Activated naive CD8-positive, alpha-beta T cell treated with anti-CD3 and anti-CD28 coated beads, Interleukin-2, amount 50 U/mL, for 24 hours (primary cell): ENCODE results near the gene CDK5RAP2.
"Not testable (repeated sequence)": the region's sequence is repeated elsewhere in the genome, so short reads cannot be mapped to it uniquely, and the experiment has no call there.

ENCODE experiments used
- ATAC-seq: fragments of 150-1000 bp; cut with Tn5 transposase; one replicate; pipeline ENCODE4 v1.10.0; 2021
- DNase-seq: peaks from one replicate; pipeline ENCODE4 v3.0.0; 2021
- H3K27ac Mint-ChIP-seq: one replicate; pipeline ENCODE4 v1.8.0; 2021; ENCODE audit warnings: mild to moderate bottlenecking, mixed read lengths
- H3K27me3 Mint-ChIP-seq: one replicate; pipeline ENCODE4 v1.8.0; 2021; ENCODE audit warnings: mixed read lengths
- H3K36me3 Mint-ChIP-seq: one replicate; pipeline ENCODE4 v1.8.0; 2021; ENCODE audit warnings: low read depth, mixed read lengths
- H3K4me1 Mint-ChIP-seq: one replicate; pipeline ENCODE4 v1.8.0; 2021; ENCODE audit warnings: mixed read lengths
- H3K4me3 Mint-ChIP-seq: one replicate; pipeline ENCODE4 v1.8.0; 2021; ENCODE audit warnings: mild to moderate bottlenecking, moderate library complexity, mixed read lengths
- H3K9me3 Mint-ChIP-seq: one replicate; pipeline ENCODE4 v1.8.0; 2021; ENCODE audit warnings: mixed read lengths

The CDK5RAP2 gene

GRCh38 chr9:120464887-120465421, 115.0 kb downstream of the CDK5RAP2 start:
- no peak for DNase-seq
- peaks cover 47% of the 10 kb centered on the region for H3K36me3 Mint-ChIP-seq
- no peak overlapping the region for H3K27ac Mint-ChIP-seq
- ATAC-seq = no peak
- no peaks in the 10 kb centered on the region for H3K27me3 Mint-ChIP-seq
- H3K4me3 Mint-ChIP-seq = no peak overlapping the region
- no peaks in the 10 kb centered on the region for H3K9me3 Mint-ChIP-seq
- H3K4me1 Mint-ChIP-seq = no peaks in the 10 kb centered on the region

- H3K27ac Mint-ChIP-seq = no peak overlapping the region
- ATAC-seq (no peak), DNase-seq (no peak)
- H3K9me3 Mint-ChIP-seq = no peaks in the 10 kb centered on the region
- no peaks in the 10 kb centered on the region for H3K27me3 Mint-ChIP-seq
- H3K4me3 Mint-ChIP-seq = no peak overlapping the region
- peaks cover 48% of the 10 kb centered on the region for H3K36me3 Mint-ChIP-seq
- no peaks in the 10 kb centered on the region for H3K4me1 Mint-ChIP-seq
These were observed 115.6 kb downstream of the CDK5RAP2 start for GRCh38 chr9:120464176-120464886.

- DNase-seq (no peak), ATAC-seq (no peak)
- Mint-ChIP-seq H3K4me3 (no peak overlapping the region), H3K27ac (no peak overlapping the region), H3K27me3 (no peaks in the 10 kb centered on the region), H3K4me1 (no peaks in the 10 kb centered on the region), H3K36me3 (peaks cover 53% of the 10 kb centered on the region), H3K9me3 (no peaks in the 10 kb centered on the region)
These were observed 116.2 kb downstream of the CDK5RAP2 start for GRCh38 chr9:120463765-120464164.

- not testable (repeated sequence) for H3K4me1 Mint-ChIP-seq, ATAC-seq, H3K4me3 Mint-ChIP-seq, H3K9me3 Mint-ChIP-seq, DNase-seq, H3K27me3 Mint-ChIP-seq, H3K27ac Mint-ChIP-seq
- peaks cover 64% of the 10 kb centered on the region for H3K36me3 Mint-ChIP-seq
These were observed 118.3 kb downstream of the CDK5RAP2 start for GRCh38 chr9:120461677-120462076.

GRCh38 chr9:120456218-120456617, 123.7 kb downstream of the CDK5RAP2 start:
- no peak overlapping the region for H3K27ac Mint-ChIP-seq
- no peaks in the 10 kb centered on the region for H3K27me3 Mint-ChIP-seq
- DNase-seq (no peak), ATAC-seq (no peak)
- peaks cover 63% of the 10 kb centered on the region for H3K36me3 Mint-ChIP-seq
- H3K4me3 Mint-ChIP-seq = no peak overlapping the region
- no peaks in the 10 kb centered on the region for H3K9me3 Mint-ChIP-seq
- no peaks in the 10 kb centered on the region for H3K4me1 Mint-ChIP-seq

- H3K9me3 Mint-ChIP-seq = no peaks in the 10 kb centered on the region
- H3K4me3 Mint-ChIP-seq = no peak overlapping the region
- peaks cover 11% of the 10 kb centered on the region for H3K4me1 Mint-ChIP-seq
- no peaks in the 10 kb centered on the region for H3K27me3 Mint-ChIP-seq
- ATAC-seq (no peak), DNase-seq (no peak)
- no peak overlapping the region for H3K27ac Mint-ChIP-seq
- peaks cover 67% of the 10 kb centered on the region for H3K36me3 Mint-ChIP-seq
These were observed 125.5 kb downstream of the CDK5RAP2 start for GRCh38 chr9:120454467-120454866.

GRCh38 chr9:120453792-120454191, 126.2 kb downstream of the CDK5RAP2 start:
- ATAC-seq (no peak), DNase-seq (no peak)
- no peaks in the 10 kb centered on the region for H3K27me3 Mint-ChIP-seq
- H3K4me1 Mint-ChIP-seq = peaks cover 11% of the 10 kb centered on the region
- H3K27ac Mint-ChIP-seq = no peak overlapping the region
- no peak overlapping the region for H3K4me3 Mint-ChIP-seq
- H3K9me3 Mint-ChIP-seq = no peaks in the 10 kb centered on the region
- peaks cover 68% of the 10 kb centered on the region for H3K36me3 Mint-ChIP-seq

GRCh38 chr9:120452631-120453030, 127.3 kb downstream of the CDK5RAP2 start:
- peaks cover 15% of the 10 kb centered on the region for H3K4me1 Mint-ChIP-seq
- ATAC-seq (no peak), DNase-seq (no peak)
- no peaks in the 10 kb centered on the region for H3K27me3 Mint-ChIP-seq
- H3K27ac Mint-ChIP-seq = no peak overlapping the region
- H3K4me3 Mint-ChIP-seq = no peak overlapping the region
- peaks cover 66% of the 10 kb centered on the region for H3K36me3 Mint-ChIP-seq
- no peaks in the 10 kb centered on the region for H3K9me3 Mint-ChIP-seq

- DNase-seq = no peak
- no peaks in the 10 kb centered on the region for H3K9me3 Mint-ChIP-seq
- ATAC-seq = no peak
- H3K27ac Mint-ChIP-seq = no peak overlapping the region
- no peaks in the 10 kb centered on the region for H3K27me3 Mint-ChIP-seq
- H3K4me1 Mint-ChIP-seq = peaks cover 21% of the 10 kb centered on the region
- H3K4me3 Mint-ChIP-seq = no peak overlapping the region
- H3K36me3 Mint-ChIP-seq = peaks cover 61% of the 10 kb centered on the region
These were observed 129.1 kb downstream of the CDK5RAP2 start for GRCh38 chr9:120450916-120451315.

- no peaks in the 10 kb centered on the region for H3K27me3 Mint-ChIP-seq
- H3K4me3 Mint-ChIP-seq = no peak overlapping the region
- no peak for ATAC-seq
- peak overlapping the region; percentile 25 for H3K27ac Mint-ChIP-seq
- H3K4me1 Mint-ChIP-seq = peaks cover 21% of the 10 kb centered on the region
- DNase-seq = no peak
- H3K36me3 Mint-ChIP-seq = peaks cover 48% of the 10 kb centered on the region
- no peaks in the 10 kb centered on the region for H3K9me3 Mint-ChIP-seq
These were observed 130.4 kb downstream of the CDK5RAP2 start for GRCh38 chr9:120449566-120449965.

- Mint-ChIP-seq H3K27ac (no peak overlapping the region), H3K27me3 (no peaks in the 10 kb centered on the region), H3K36me3 (peaks cover 49% of the 10 kb centered on the region), H3K9me3 (no peaks in the 10 kb centered on the region), H3K4me1 (peaks cover 21% of the 10 kb centered on the region), H3K4me3 (no peak overlapping the region)
- ATAC-seq (no peak), DNase-seq (no peak)
These were observed 131.9 kb downstream of the CDK5RAP2 start for GRCh38 chr9:120447959-120448500.

- ATAC-seq (no peak), DNase-seq (no peak)
- Mint-ChIP-seq H3K4me1 (peaks cover 21% of the 10 kb centered on the region), H3K27ac (peak overlapping the region; percentile 54), H3K4me3 (no peak overlapping the region), H3K9me3 (no peaks in the 10 kb centered on the region), H3K36me3 (peaks cover 58% of the 10 kb centered on the region), H3K27me3 (no peaks in the 10 kb centered on the region)
These were observed 133.3 kb downstream of the CDK5RAP2 start for GRCh38 chr9:120446671-120447070.

GRCh38 chr9:120443976-120444375, 136.0 kb downstream of the CDK5RAP2 start:
- Mint-ChIP-seq H3K36me3 (peaks cover 57% of the 10 kb centered on the region), H3K4me3 (no peak overlapping the region), H3K27ac (no peak overlapping the region), H3K4me1 (peaks cover 12% of the 10 kb centered on the region), H3K9me3 (no peaks in the 10 kb centered on the region), H3K27me3 (no peaks in the 10 kb centered on the region)
- no peak for DNase-seq
- ATAC-seq = no peak

- H3K36me3 Mint-ChIP-seq = peaks cover 55% of the 10 kb centered on the region
- H3K27me3 Mint-ChIP-seq = no peaks in the 10 kb centered on the region
- H3K27ac Mint-ChIP-seq = no peak overlapping the region
- no peak overlapping the region for H3K4me3 Mint-ChIP-seq
- peaks cover 14% of the 10 kb centered on the region for H3K4me1 Mint-ChIP-seq
- DNase-seq (no peak), ATAC-seq (no peak)
- no peaks in the 10 kb centered on the region for H3K9me3 Mint-ChIP-seq
These were observed 136.5 kb downstream of the CDK5RAP2 start for GRCh38 chr9:120443489-120443888.

GRCh38 chr9:120442308-120442995, 137.5 kb downstream of the CDK5RAP2 start:
- no peak overlapping the region for H3K27ac Mint-ChIP-seq
- peaks cover 55% of the 10 kb centered on the region for H3K36me3 Mint-ChIP-seq
- peaks cover 15% of the 10 kb centered on the region for H3K4me1 Mint-ChIP-seq
- DNase-seq (no peak), ATAC-seq (no peak)
- no peak overlapping the region for H3K4me3 Mint-ChIP-seq
- H3K27me3 Mint-ChIP-seq = no peaks in the 10 kb centered on the region
- H3K9me3 Mint-ChIP-seq = no peaks in the 10 kb centered on the region
